IPS-20b (cell line): ENCODE measurements around the gene GPC3.
"Not testable (repeated sequence)": the region's sequence is repeated elsewhere in the genome, so short reads cannot be mapped to it uniquely, and the experiment has no call there.

Experiments used
- H3K27ac ChIP-seq: one replicate; pipeline ENCODE4 v1.5.1; 2013; ENCODE audit warnings: low read length
- H3K27me3 ChIP-seq: 2 replicates; pipeline ENCODE4 v1.6.1; 2013; ENCODE audit warnings: mild to moderate bottlenecking, low read length, inconsistent platforms; ENCODE audit not compliant: insufficient read depth
- H3K36me3 ChIP-seq: 2 replicates; pipeline ENCODE4 v1.6.1; 2013; ENCODE audit warnings: low read depth, mild to moderate bottlenecking, inconsistent platforms, low read length, moderate library complexity; ENCODE audit not compliant: insufficient read depth
- H3K4me1 ChIP-seq: 2 replicates; pipeline ENCODE4 v1.6.1; 2013; ENCODE audit warnings: mild to moderate bottlenecking, control low read depth, inconsistent platforms, low read length, moderate library complexity; ENCODE audit not compliant: insufficient read depth
- H3K4me3 ChIP-seq: 2 replicates; pipeline ENCODE4 v1.5.1; 2013; ENCODE audit warnings: mild to moderate bottlenecking, low read length, inconsistent platforms
- H3K9ac ChIP-seq: 2 replicates; pipeline ENCODE4 v1.6.1; 2013; ENCODE audit warnings: low read depth, mild to moderate bottlenecking, inconsistent platforms, low read length, moderate library complexity
- H3K9me3 ChIP-seq: 2 replicates; pipeline ENCODE4 v1.6.1; 2013; ENCODE audit warnings: mild to moderate bottlenecking, low read depth, low read length, inconsistent platforms; ENCODE audit not compliant: insufficient read depth

The GPC3 gene

DNA sequence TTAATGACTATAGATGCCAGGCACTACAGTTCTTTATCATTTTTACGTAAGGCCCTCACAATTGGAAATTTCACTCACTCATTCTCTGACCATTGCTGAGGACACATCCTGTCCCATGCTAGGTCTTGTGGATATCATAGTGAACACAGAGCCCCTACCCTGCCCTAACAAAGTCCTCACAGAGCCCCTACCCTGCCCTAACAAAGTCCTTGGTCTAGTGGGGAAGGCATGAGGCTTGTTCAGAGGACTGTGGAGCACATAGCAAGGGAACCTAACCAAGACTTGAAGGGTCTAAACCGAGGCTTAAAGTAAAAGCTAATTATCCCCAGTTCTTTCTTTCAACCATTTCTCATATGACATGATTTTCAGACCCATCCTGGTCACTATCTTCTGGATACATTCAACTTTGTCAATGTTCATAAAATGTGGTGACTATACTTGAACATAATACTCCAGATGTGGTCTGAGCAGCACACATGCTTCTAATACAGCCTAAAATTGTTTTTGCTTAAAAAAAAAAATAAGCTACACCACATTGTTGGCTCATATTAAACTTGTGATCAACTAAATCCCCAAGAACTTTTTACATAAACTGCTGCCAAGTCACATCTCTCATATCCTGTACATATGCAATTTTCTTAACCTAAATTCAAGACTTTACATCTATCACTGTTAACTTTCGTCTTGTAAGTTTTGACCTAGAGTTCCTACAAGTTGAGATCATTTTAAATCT is 77.0 kb downstream of the GPC3 start:
- Histone ChIP-seq H3K36me3 (no peaks in the 10 kb centered on the region), H3K27me3 (no peaks in the 10 kb centered on the region), H3K4me3 (no peak overlapping the region), H3K9me3 (no peaks in the 10 kb centered on the region), H3K4me1 (peaks cover 14% of the 10 kb centered on the region; the same call in 1 of the 2 replicates), H3K9ac (no peak overlapping the region), H3K27ac (no peak overlapping the region)

DNA sequence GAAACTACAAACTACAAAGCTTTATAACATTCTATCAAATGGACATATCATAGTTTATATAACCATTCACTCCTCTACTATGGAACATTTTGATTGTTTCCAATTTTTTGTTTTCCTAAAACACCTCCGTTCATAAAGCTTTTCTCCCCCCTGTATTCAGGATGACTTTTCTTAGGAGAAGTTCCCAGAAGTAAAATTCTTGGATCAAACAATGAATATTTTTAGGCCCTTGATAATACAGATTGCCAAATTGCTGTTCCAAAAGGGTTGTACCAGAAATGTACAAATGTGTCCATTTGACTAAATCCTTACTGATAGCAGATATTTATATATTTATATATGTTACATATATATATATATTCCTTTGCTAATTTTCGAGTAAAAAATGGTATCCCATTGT is 77.8 kb downstream of the GPC3 start:
- no peak overlapping the region for H3K27ac ChIP-seq
- H3K36me3 ChIP-seq: no peaks in the 10 kb centered on the region
- H3K9me3 ChIP-seq: no peaks in the 10 kb centered on the region
- no peaks in the 10 kb centered on the region for H3K27me3 ChIP-seq
- no peak overlapping the region for H3K9ac ChIP-seq
- no peak overlapping the region for H3K4me3 ChIP-seq
- H3K4me1 ChIP-seq: peaks cover 9% of the 10 kb centered on the region; the same call in 1 of the 2 replicates

DNA sequence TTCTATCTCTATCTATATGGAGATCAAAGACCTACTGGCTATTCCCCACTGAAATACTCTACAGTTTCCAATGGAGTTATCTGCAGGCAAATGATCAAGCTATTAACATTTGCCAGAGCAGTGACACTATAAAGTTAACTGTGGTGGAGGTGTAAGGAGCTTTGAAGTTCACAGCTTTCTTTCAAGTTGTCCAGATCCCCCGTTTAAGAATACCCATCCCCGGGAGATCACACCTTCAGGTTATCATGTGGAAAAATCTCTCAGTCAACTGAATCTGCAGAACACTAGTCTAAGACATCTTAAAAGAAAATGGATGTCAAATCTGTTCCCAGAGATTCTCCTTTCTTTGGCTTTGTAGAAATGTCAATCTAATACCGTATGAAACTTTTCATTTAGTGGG is 80.1 kb downstream of the GPC3 start:
- no peak overlapping the region for H3K9ac ChIP-seq

DNA sequence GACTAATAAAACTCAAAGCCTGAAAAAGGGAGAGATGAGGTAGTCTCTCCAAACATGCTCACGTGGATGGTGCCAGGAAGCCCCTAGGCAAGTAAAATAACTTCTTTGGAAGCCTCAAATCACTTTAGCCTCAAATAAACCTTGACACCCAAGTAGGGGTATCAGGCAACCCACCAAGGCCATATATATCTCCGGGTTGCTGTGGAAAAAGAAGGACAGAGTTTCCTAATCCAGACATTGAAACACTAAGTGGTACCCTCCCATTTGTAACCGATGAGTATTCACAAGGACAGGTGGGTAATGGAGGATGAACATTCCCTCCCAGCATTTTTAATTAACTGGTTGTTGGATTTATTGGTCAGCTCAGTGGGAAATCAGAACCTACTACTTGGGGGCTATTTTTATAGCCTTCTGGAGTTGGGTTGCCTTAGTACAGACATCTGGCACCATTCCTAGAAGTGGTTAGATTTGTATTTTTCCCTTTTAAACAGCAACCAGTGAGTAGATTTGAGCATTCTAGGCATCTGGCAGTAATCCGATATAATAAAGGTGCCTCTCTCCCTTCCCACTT is 87.7 kb downstream of the GPC3 start:
- Histone ChIP-seq H3K9ac (no peak overlapping the region), H3K4me1 (no peaks in the 10 kb centered on the region), H3K27me3 (no peaks in the 10 kb centered on the region), H3K4me3 (no peak overlapping the region), H3K9me3 (no peaks in the 10 kb centered on the region), H3K36me3 (no peaks in the 10 kb centered on the region), H3K27ac (no peak overlapping the region)

More for the DNA sequence above, 80.1 kb downstream of the GPC3 start:
- H3K4me1 ChIP-seq: no peaks in the 10 kb centered on the region
- H3K9me3 ChIP-seq: no peaks in the 10 kb centered on the region
- H3K27me3 ChIP-seq: no peaks in the 10 kb centered on the region
- no peak overlapping the region for H3K27ac ChIP-seq
- no peaks in the 10 kb centered on the region for H3K36me3 ChIP-seq
- no peak overlapping the region for H3K4me3 ChIP-seq

DNA sequence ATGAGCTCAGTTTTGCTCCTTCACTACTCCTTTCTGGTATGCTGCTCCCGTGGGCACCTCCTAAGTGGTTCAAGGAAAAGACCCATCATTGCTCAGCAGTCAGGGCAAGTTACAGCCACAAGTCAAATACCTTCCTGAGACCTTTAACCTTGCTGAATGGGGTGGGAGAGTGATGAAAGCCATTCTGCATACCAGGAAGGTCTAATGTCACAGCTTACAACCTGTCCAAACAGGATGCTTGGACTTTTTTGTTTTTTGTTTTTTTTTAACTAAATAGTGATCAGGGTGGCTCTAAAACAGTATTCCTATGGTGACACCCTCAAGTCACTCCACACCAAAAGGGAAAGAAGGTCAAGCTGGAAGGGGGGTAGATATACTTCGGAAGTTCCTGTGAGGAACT is 93.1 kb downstream of the GPC3 start:
- H3K27me3 ChIP-seq: no peaks in the 10 kb centered on the region
- no peaks in the 10 kb centered on the region for H3K36me3 ChIP-seq
- H3K9ac ChIP-seq: no peak overlapping the region
- no peak overlapping the region for H3K4me3 ChIP-seq
- no peak overlapping the region for H3K27ac ChIP-seq
- no peaks in the 10 kb centered on the region for H3K9me3 ChIP-seq
- H3K4me1 ChIP-seq: no peaks in the 10 kb centered on the region; the same call in 1 of the 2 replicates

DNA sequence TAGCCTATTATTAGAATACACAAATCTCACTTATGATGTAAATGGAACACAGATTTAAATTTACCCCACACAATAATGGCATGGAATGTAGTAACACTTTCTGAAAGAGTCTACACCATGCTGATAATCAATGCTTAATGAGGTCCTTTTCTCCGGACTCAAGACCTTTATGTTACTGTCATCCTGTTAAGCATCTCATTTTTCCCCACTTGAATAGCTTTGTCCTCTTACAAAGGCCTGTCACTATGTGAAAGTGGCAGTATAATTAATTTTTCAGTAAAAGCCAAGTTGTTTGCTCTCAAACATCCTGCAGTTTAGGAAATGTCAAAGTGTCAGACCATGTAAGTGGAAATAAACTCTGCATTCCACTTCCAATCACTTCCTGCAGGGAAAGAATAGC is 96.4 kb downstream of the GPC3 start:
- no peaks in the 10 kb centered on the region for H3K9me3 ChIP-seq
- no peaks in the 10 kb centered on the region; the same call in 1 of the 2 replicates for H3K4me1 ChIP-seq
- H3K9ac ChIP-seq: no peak overlapping the region
- H3K27me3 ChIP-seq: no peaks in the 10 kb centered on the region
- no peak overlapping the region for H3K27ac ChIP-seq
- H3K4me3 ChIP-seq: no peak overlapping the region
- no peaks in the 10 kb centered on the region for H3K36me3 ChIP-seq

DNA sequence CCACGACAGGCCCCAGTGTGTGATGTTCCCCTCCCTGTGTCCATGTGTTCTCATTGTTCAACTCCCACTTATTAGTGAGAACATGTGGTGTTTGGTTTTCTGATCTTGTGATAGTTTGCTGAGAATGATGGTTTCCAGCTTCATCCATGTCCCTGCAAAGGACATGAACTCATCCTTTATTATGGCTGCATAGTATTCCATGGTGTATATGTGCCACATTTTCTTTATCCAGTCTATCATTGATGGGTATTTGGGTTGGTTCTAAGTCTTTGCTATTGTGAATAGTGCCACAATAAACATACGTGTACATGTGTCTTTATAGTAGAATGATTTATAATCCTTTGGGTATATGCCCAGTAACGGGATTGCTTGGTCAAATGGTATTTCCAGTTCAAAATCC is 97.3 kb downstream of the GPC3 start:
- H3K36me3 ChIP-seq, H3K4me3 ChIP-seq, H3K27me3 ChIP-seq, H3K4me1 ChIP-seq, H3K27ac ChIP-seq, H3K9ac ChIP-seq, H3K9me3 ChIP-seq: not testable (repeated sequence)

DNA sequence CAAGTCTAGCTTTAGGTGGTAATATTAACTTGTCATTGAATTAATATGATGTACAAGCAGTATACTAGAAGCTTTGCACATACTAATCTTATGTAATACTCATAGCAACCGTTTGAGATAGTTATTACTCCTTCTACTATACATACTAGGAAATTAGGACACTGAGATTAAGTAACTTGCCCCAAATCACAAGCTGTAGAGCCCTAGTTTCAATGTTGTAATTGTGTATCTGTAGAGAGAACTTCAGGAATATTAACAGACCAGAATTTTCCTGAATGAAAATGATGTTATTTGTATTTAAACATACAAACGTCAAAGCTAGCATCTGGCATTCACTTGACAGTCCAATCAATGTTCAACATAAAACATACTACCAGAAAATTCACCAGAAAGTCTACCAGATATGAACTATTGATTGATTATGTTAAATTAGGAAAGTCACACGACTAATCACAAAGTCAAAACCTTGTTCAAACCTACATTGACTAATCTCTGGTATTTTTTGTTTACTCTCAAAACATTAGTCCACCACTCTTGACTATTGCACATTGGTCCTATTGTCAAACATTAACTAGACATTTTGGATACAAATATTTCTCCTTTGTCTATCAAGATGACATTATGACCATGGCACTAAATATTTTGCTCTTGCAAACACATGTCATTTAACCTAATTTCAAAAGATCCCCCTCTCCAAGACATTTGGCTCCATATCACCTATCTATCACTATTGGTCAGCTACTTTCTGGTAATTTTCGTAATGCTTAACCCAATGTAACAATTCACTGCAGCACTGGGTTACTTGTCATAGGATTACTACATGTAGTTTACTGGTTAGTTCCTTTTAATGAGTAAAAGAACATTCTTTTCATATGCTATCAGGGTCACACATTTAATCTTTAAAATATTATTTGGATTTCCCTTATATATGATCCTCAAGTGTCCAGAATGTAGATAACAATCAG is 100.7 kb downstream of the GPC3 start:
- Histone ChIP-seq H3K4me1 (peaks cover 8% of the 10 kb centered on the region), H3K4me3 (no peak overlapping the region), H3K36me3 (no peaks in the 10 kb centered on the region), H3K27me3 (no peaks in the 10 kb centered on the region), H3K27ac (no peak overlapping the region), H3K9ac (no peak overlapping the region), H3K9me3 (no peaks in the 10 kb centered on the region)

DNA sequence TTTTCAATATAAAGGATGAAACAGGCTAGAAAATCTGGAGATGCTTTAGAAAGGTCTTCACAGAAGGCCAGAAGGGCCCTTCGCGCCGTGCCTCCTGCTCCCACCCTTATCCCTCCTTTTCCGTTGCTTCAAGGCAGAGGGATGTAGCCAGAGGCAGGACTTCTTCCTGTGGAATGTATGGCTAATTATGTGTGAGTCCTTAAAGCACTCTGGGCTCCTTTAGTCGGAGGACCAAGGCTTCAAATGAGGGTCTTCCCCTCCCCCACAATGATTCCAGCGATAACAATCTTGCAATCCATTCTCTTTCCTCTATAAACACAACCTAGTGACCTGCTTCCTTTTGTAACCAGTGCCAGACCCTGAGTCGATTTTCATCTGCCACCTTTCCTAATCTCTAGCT is 103.5 kb downstream of the GPC3 start:
- no peaks in the 10 kb centered on the region for H3K36me3 ChIP-seq
- no peak overlapping the region for H3K4me3 ChIP-seq
- H3K9me3 ChIP-seq: no peaks in the 10 kb centered on the region
- H3K27me3 ChIP-seq: no peaks in the 10 kb centered on the region
- H3K27ac ChIP-seq: no peak overlapping the region
- H3K9ac ChIP-seq: no peak overlapping the region
- H3K4me1 ChIP-seq: peaks cover 8% of the 10 kb centered on the region; the same call in 1 of the 2 replicates

DNA sequence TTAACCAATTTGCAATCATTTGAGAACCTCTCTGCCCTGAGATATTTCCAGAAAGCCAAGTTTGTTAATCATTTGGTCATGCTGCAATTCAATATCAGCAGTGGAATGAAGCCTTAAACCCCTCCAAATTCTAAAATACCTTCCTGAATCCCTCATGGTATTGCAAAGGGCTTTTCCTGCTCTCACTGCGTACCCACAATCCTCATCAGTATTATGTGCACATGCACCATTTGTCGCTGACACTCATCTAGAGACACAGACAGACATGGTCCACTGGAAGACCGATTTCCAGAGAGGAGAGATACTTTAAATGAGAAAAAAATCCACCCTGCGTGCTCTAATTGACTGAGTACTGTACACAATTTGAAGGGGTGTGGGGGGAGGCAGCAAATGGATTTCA is 104.4 kb downstream of the GPC3 start:
- H3K9ac ChIP-seq: no peak overlapping the region
- H3K36me3 ChIP-seq: no peaks in the 10 kb centered on the region
- H3K9me3 ChIP-seq: no peaks in the 10 kb centered on the region
- H3K27ac ChIP-seq: no peak overlapping the region
- peaks cover 8% of the 10 kb centered on the region; the same call in 1 of the 2 replicates for H3K4me1 ChIP-seq
- no peaks in the 10 kb centered on the region for H3K27me3 ChIP-seq
- no peak overlapping the region for H3K4me3 ChIP-seq

DNA sequence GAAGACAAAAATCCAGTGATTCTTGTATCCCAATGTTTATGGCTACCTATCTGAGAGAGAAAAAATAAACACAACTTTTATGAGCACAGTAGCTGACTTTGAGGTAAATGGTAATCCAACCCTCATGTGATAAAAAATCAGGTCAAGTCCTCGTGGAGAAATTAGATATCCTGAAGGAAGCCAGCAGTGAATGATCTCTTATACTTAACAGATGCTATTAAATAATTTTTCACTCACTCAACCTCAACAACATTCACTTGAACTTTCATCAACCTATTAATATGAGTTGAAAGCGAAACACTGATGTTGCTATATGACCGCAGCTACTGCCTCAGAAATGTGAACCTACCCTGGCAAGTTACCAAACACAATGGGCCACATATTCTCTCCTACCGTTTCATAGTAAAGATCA is 105.4 kb downstream of the GPC3 start:
- no peaks in the 10 kb centered on the region for H3K9me3 ChIP-seq
- no peak overlapping the region for H3K27ac ChIP-seq
- H3K4me3 ChIP-seq: no peak overlapping the region
- peaks cover 8% of the 10 kb centered on the region; the same call in 1 of the 2 replicates for H3K4me1 ChIP-seq
- no peaks in the 10 kb centered on the region for H3K27me3 ChIP-seq
- no peaks in the 10 kb centered on the region for H3K36me3 ChIP-seq
- no peak overlapping the region for H3K9ac ChIP-seq
